Measurements from ENCODE around the gene PRR20B. TPM values are rescaled to one million over a fixed set of nuclear protein-coding genes. Genes with fewer than 3 reads are reported as not detected.
"Not testable (repeated sequence)": the region's sequence is repeated elsewhere in the genome, so short reads cannot be mapped to it uniquely, and the experiment has no call there.

Gene PRR20B
- total RNA-seq, 1 donor from 2014 or later: not detected

DNA sequence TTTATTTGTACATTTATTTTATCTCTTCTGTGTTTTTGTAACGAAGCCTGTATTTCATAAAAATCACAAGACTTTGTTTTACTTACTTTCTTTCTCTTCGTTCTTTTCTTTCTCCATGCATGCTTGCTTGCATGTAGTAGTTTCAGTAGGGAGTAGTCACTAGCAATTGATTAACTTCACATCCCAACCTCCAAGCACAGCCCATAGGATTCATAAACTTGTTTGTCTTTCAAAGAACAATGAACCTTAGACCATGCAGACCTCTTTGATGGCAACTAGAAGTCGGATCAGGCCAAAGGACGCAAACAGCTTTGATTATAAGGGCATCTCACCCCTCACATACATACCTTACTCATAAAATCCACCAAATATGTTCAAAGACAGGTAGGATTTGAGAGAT lies 9.7 kb upstream of the PRR20B start:
- ChIA-PET POLR2A (no interaction called here), CTCF (no interaction called here)
- no peak for TF ChIP-seq CTCF (IDR thresholded peaks at IDR 0.05)
- no peak for ATAC-seq (ENCODE audit: low read depth)
- Mint-ChIP-seq H3K4me1 (no peaks in the 10 kb centered on the region), H3K36me3 (ENCODE audit: low read depth) (no peaks in the 10 kb centered on the region), H3K27ac (no peak overlapping the region), H3K9me3 (peaks cover 3% of the 10 kb centered on the region), H3K27me3 (no peaks in the 10 kb centered on the region), H3K4me3 (no peak overlapping the region)
- intact Hi-C loops (cut with micrococcal nuclease): no loop called here
- DNase-seq: no peak

- no peak overlapping the region for H3K4me3 Mint-ChIP-seq
- no peak overlapping the region for H3K27ac Mint-ChIP-seq
- intact Hi-C loops (cut with micrococcal nuclease): no loop called here
- TF ChIP-seq CTCF (IDR thresholded peaks at IDR 0.05): no peak
- no peaks in the 10 kb centered on the region for H3K36me3 Mint-ChIP-seq (ENCODE audit: low read depth)
- H3K4me1 Mint-ChIP-seq: no peaks in the 10 kb centered on the region
- ATAC-seq (ENCODE audit: low read depth) (no peak), DNase-seq (no peak)
- CTCF ChIA-PET: no interaction called here
- H3K9me3 Mint-ChIP-seq: peaks cover 3% of the 10 kb centered on the region
- POLR2A ChIA-PET: no interaction called here
- H3K27me3 Mint-ChIP-seq: no peaks in the 10 kb centered on the region
Observed at GRCh38 chr13:57138988-57139387, 8.3 kb upstream of the PRR20B start.

DNA sequence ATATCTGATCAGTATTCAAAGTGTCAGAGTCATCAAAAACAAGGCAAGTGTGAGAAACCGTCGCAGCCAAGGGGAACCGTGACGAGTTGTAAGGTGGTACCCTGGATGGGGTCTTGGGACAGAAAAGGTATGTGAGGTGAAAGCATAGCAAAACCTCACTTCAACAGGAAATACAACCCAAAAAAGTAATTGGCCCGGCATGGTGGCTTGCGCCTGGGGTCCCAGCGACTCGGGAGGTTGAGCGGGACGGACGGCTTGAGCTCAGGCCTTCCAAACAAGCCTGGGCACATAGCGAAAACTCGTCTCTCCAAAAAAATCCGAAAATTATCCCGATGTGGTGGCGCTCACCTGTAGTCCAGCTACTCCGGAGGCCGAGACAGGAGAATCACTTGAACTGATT lies 7.5 kb upstream of the PRR20B start:
- H3K4me1 Mint-ChIP-seq: not testable (repeated sequence)

GRCh38 chr13:57140235-57140968 lies 6.9 kb upstream of the PRR20B start, which contains the start of gene PRR20A:
TSS of gene PRR20A (plus strand) at chr13:57140918. CDS start at chr13:57141305, 387 bp downstream.
- intact Hi-C loops (cut with micrococcal nuclease); POLR2A ChIA-PET: not testable (repeated sequence)

More for the DNA sequence above, 7.5 kb upstream of the PRR20B start:
- H3K36me3 Mint-ChIP-seq (ENCODE audit: low read depth); DNase-seq; POLR2A ChIA-PET; H3K4me3 Mint-ChIP-seq; CTCF ChIA-PET; H3K9me3 Mint-ChIP-seq; H3K27me3 Mint-ChIP-seq; intact Hi-C loops (cut with micrococcal nuclease); ATAC-seq (ENCODE audit: low read depth); H3K27ac Mint-ChIP-seq: not testable (repeated sequence)

GRCh38 chr13:57148106-57148505 lies 818 bp downstream of the PRR20B start:
- ATAC-seq (ENCODE audit: low read depth); H3K9me3 Mint-ChIP-seq; H3K36me3 Mint-ChIP-seq (ENCODE audit: low read depth); CTCF ChIA-PET; H3K4me1 Mint-ChIP-seq; POLR2A ChIA-PET; H3K27me3 Mint-ChIP-seq; H3K27ac Mint-ChIP-seq; intact Hi-C loops (cut with micrococcal nuclease); DNase-seq; H3K4me3 Mint-ChIP-seq: not testable (repeated sequence)

More at GRCh38 chr13:57140235-57140968, 6.9 kb upstream of the PRR20B start, which contains the start of gene PRR20A:
- DNase-seq; H3K27me3 Mint-ChIP-seq; H3K9me3 Mint-ChIP-seq; H3K4me3 Mint-ChIP-seq; H3K4me1 Mint-ChIP-seq; CTCF ChIA-PET; H3K27ac Mint-ChIP-seq; H3K36me3 Mint-ChIP-seq (ENCODE audit: low read depth); ATAC-seq (ENCODE audit: low read depth): not testable (repeated sequence)

GRCh38 chr13:57153761-57154160 lies 6.5 kb downstream of the PRR20B start, which contains the start of gene PRR20C:
TSS of gene PRR20C (plus strand) at chr13:57154061. CDS start at chr13:57154448, 387 bp downstream.
- H3K36me3 Mint-ChIP-seq (ENCODE audit: low read depth); intact Hi-C loops (cut with micrococcal nuclease); CTCF ChIA-PET; POLR2A ChIA-PET; H3K4me3 Mint-ChIP-seq; ATAC-seq (ENCODE audit: low read depth); H3K27me3 Mint-ChIP-seq; H3K9me3 Mint-ChIP-seq; DNase-seq; H3K27ac Mint-ChIP-seq; H3K4me1 Mint-ChIP-seq: not testable (repeated sequence)

DNA sequence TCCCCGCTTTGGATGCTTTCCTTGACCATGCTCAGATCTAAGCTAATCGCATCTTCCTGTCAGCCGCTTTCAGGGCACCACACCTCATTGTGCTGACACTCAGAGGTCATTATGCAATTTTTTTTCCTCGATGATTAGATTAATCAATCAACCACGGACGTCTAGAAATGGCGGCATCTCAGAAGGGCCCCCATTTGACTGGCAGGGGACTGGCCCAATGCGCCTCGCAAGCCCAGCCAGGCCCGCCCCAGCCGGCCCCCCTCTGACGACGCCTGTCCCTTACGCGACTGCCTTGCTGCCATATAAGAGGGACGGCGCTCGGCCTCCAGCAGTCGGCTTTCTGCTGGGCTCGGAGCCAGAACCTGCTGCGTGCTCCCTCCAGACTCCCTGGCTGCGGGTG lies 13.0 kb downstream of the PRR20B start, which contains the start of gene PRR20D:
Gene PRR20D, plus strand, starts transcription at position 301 of the 400 bp plus-strand sequence. CDS start 387 bp downstream, outside the sequence.
- H3K9me3 Mint-ChIP-seq, CTCF ChIA-PET, POLR2A ChIA-PET: not testable (repeated sequence)

DNA sequence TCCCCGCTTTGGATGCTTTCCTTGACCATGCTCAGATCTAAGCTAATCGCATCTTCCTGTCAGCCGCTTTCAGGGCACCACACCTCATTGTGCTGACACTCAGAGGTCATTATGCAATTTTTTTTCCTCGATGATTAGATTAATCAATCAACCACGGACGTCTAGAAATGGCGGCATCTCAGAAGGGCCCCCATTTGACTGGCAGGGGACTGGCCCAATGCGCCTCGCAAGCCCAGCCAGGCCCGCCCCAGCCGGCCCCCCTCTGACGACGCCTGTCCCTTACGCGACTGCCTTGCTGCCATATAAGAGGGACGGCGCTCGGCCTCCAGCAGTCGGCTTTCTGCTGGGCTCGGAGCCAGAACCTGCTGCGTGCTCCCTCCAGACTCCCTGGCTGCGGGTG lies 19.6 kb downstream of the PRR20B start, which contains the start of gene PRR20E:
Gene PRR20E, plus strand, starts transcription at position 301 of the 400 bp plus-strand sequence. CDS start 387 bp downstream, outside the sequence.
- H3K4me3 Mint-ChIP-seq; POLR2A ChIA-PET; H3K9me3 Mint-ChIP-seq; ATAC-seq (ENCODE audit: low read depth); intact Hi-C loops (cut with micrococcal nuclease); H3K4me1 Mint-ChIP-seq; CTCF ChIA-PET; DNase-seq; H3K27ac Mint-ChIP-seq; H3K27me3 Mint-ChIP-seq; H3K36me3 Mint-ChIP-seq (ENCODE audit: low read depth): not testable (repeated sequence)

More for the DNA sequence above, 13.0 kb downstream of the PRR20B start, which contains the start of gene PRR20D:
- H3K36me3 Mint-ChIP-seq (ENCODE audit: low read depth); intact Hi-C loops (cut with micrococcal nuclease); H3K27ac Mint-ChIP-seq; H3K27me3 Mint-ChIP-seq; H3K4me3 Mint-ChIP-seq; H3K4me1 Mint-ChIP-seq; ATAC-seq (ENCODE audit: low read depth); DNase-seq: not testable (repeated sequence)

All from activated B cell treated with CpG ODN at 0.5 μM for 24 hours (primary cell).